GM23338 (cell line): ENCODE results near the gene LMBR1. TPM values are rescaled to one million over a fixed set of nuclear protein-coding genes. Genes with fewer than 3 reads are reported as not detected.

Experiments
- ATAC-seq: fragments of 200-7000 bp; cut with Tn5 transposase; 3 replicates; pipeline ENCODE4 v1.9.1; 2020
- DNase-seq: peaks from one replicate; pipeline ENCODE4 v3.0.0-alpha.2; 2015; ENCODE audit warnings: low spot score
- H2AFZ ChIP-seq: fragments of 200-600 bp; sonication (generic); 2 replicates; pipeline ENCODE4 v1.8.0; 2016; ENCODE audit warnings: antibody characterized with exemption, mild to moderate bottlenecking, moderate library complexity
- H3F3A ChIP-seq: fragments of 200-600 bp; sonication (generic); replicated peaks from 2 replicates; pipeline ENCODE4 v1.8.0; 2017; ENCODE audit warnings: antibody characterized with exemption, mixed run types, low read depth
- H3K27ac ChIP-seq: fragments of 200-600 bp; sonication (generic); 2 replicates; pipeline ENCODE4 v1.6.1; 2016; ENCODE audit warnings: low read depth
- H3K27me3 ChIP-seq: fragments of 200-600 bp; sonication (generic); 2 replicates; pipeline ENCODE4 v1.8.0; 2016; ENCODE audit warnings: mild to moderate bottlenecking, mixed run types, moderate library complexity; ENCODE audit not compliant: insufficient read depth
- H3K36me3 ChIP-seq: fragments of 200-600 bp; sonication (generic); 2 replicates; pipeline ENCODE4 v1.8.0; 2016; ENCODE audit warnings: mild to moderate bottlenecking; ENCODE audit not compliant: insufficient read depth
- H3K4me1 ChIP-seq: fragments of 200-600 bp; sonication (generic); 2 replicates; pipeline ENCODE4 v1.8.0; 2016; ENCODE audit warnings: mild to moderate bottlenecking, moderate library complexity; ENCODE audit not compliant: insufficient read depth
- H3K4me2 ChIP-seq: fragments of 200-600 bp; sonication (generic); 2 replicates; pipeline ENCODE4 v1.7.1; 2017; ENCODE audit warnings: mixed run types
- H3K4me3 ChIP-seq: fragments of 200-600 bp; sonication (generic); 2 replicates; pipeline ENCODE4 v1.6.1; 2016; ENCODE audit warnings: mixed run types
- H3K79me2 ChIP-seq: fragments of 200-600 bp; sonication (generic); replicated peaks from 2 replicates; pipeline ENCODE4 v1.8.0; 2017; ENCODE audit warnings: mild to moderate bottlenecking; ENCODE audit not compliant: insufficient read depth
- H3K9me2 ChIP-seq: fragments of 200-600 bp; sonication (generic); 2 replicates; pipeline ENCODE4 v1.8.0; 2017; ENCODE audit not compliant: insufficient read depth
- H4K20me1 ChIP-seq: fragments of 200-600 bp; sonication (generic); replicated peaks from 2 replicates; pipeline ENCODE4 v1.8.0; 2017; ENCODE audit warnings: mild to moderate bottlenecking; ENCODE audit not compliant: insufficient read depth
- H3K27ac Mint-ChIP-seq: 2 replicates; pipeline ENCODE4 v1.8.0; 2020; ENCODE audit warnings: inconsistent platforms, mild to moderate bottlenecking, moderate library complexity, mixed read lengths
- H3K27me3 Mint-ChIP-seq: 3 replicates; pipeline ENCODE4 v1.8.0; 2022; ENCODE audit warnings: low read depth, mild to moderate bottlenecking, moderate library complexity, mixed read lengths, inconsistent platforms; ENCODE audit not compliant: insufficient read depth, poor library complexity
- H3K36me3 Mint-ChIP-seq: 3 replicates; pipeline ENCODE4 v1.8.0; 2021; ENCODE audit warnings: low read depth, mild to moderate bottlenecking, inconsistent platforms, moderate library complexity, mixed read lengths
- H3K4me1 Mint-ChIP-seq: 3 replicates; pipeline ENCODE4 v1.8.0; 2020; ENCODE audit warnings: mild to moderate bottlenecking, inconsistent platforms, mixed read lengths
- H3K4me3 Mint-ChIP-seq: 3 replicates; pipeline ENCODE4 v1.8.0; 2021; ENCODE audit warnings: moderate library complexity, mild to moderate bottlenecking, inconsistent platforms, mixed read lengths
- H3K9me3 Mint-ChIP-seq: 3 replicates; pipeline ENCODE4 v1.8.0; 2020; ENCODE audit warnings: moderate library complexity, mild to moderate bottlenecking, inconsistent platforms, mixed read lengths
- CREB1 ChIP-seq: fragments of 250-450 bp; sonication (Bioruptor Pico); IDR thresholded peaks from 2 replicates; pipeline ENCODE4 v1.5.0; 2020; ENCODE audit warnings: low read depth, mild to moderate bottlenecking, moderate library complexity
- EZH2 ChIP-seq: fragments of 200-600 bp; sonication (generic); IDR thresholded peaks from one replicate; pipeline ENCODE4 v1.8.0; 2017; ENCODE audit warnings: antibody characterized with exemption, mild to moderate bottlenecking, low read depth; ENCODE audit not compliant: unreplicated experiment
- EZH2phosphoT487 ChIP-seq: fragments of 200-600 bp; sonication (generic); IDR thresholded peaks from one replicate; pipeline ENCODE4 v1.8.1; 2018; ENCODE audit warnings: antibody characterized with exemption; ENCODE audit not compliant: unreplicated experiment
- JUNB ChIP-seq: IDR thresholded peaks from one replicate; pipeline ENCODE4 v1.6.1; 2016; ENCODE audit warnings: antibody characterized with exemption; ENCODE audit not compliant: unreplicated experiment
- NANOG ChIP-seq: IDR thresholded peaks from 2 replicates; pipeline ENCODE4 v1.6.1; 2016; ENCODE audit warnings: antibody characterized with exemption, borderline replicate concordance
- POLR2AphosphoS5 ChIP-seq: IDR thresholded peaks from 2 replicates; pipeline ENCODE4 v1.6.1; 2016; ENCODE audit warnings: antibody characterized with exemption, low read depth
- STAT1 ChIP-seq: IDR thresholded peaks from one replicate; pipeline ENCODE4 v1.6.1; 2016; ENCODE audit warnings: antibody characterized with exemption; ENCODE audit not compliant: unreplicated experiment
- ZNF114 ChIP-seq: fragments of 250-450 bp; sonication (Bioruptor Pico); IDR thresholded peaks from 2 replicates; pipeline ENCODE4 v1.5.0; 2020; ENCODE audit warnings: mild to moderate bottlenecking, moderate library complexity
- ZNF331 ChIP-seq: fragments of 250-450 bp; sonication (Bioruptor Pico); IDR thresholded peaks from 2 replicates; pipeline ENCODE4 v1.5.0; 2020; ENCODE audit warnings: low read depth, mild to moderate bottlenecking, moderate library complexity
- ZNF462 ChIP-seq: fragments of 250-450 bp; sonication (Bioruptor Pico); IDR thresholded peaks from 2 replicates; pipeline ENCODE4 v1.5.0; 2020; ENCODE audit warnings: mild to moderate bottlenecking, moderate library complexity
- polyA plus RNA-seq: library from polyadenylated mRNA; unstranded; fragments of >200 nt; fragmentation: Nextera tagmentation; extraction: Ambion mirVana; gene quantifications from 2 replicates; pipeline ENCODE4 v1.2.1, GENCODE V29; 2016
- total RNA-seq: library from RNA; depleted of rRNA; stranded (reverse); fragments of >200 nt; shearing (Covaris generic); gene quantifications from 2 replicates; pipeline ENCODE4 v1.2.3, GENCODE V29; 2014
- TF ChIP-seq, protein P1 (sequence below): IDR thresholded peaks from 2 replicates; pipeline ENCODE4 v1.6.1; 2016; ENCODE audit warnings: antibody characterized with exemption
- TF ChIP-seq, protein P2 (sequence below), 2 experiments: fragments of 200-600 bp in 1 of 2; sonication (generic) in 1 of 2; conservative IDR thresholded peaks; 2 replicates each; pipeline versions ENCODE4 v1.5.1 to v1.6.1; 2016 to 2017; ENCODE audit warnings: antibody characterized with exemption in 2 of 2, low read depth in 2 of 2, mild to moderate bottlenecking in 2 of 2, moderate library complexity in 1 of 2
- TF ChIP-seq, protein P3 (sequence below): IDR thresholded peaks from one replicate; pipeline ENCODE4 v1.6.1; 2018; ENCODE audit warnings: antibody characterized with exemption; ENCODE audit not compliant: unreplicated experiment

LMBR1 gene
- total and polyA plus RNA-seq, 2 experiments from 2014 or later: 21.8 to 90.1 TPM

- H3K27ac ChIP-seq: no peak overlapping the region
- Mint-ChIP-seq H3K27ac (no peak overlapping the region), H3K36me3 (peaks cover 39% of the 10 kb centered on the region), H3K27me3 (no peaks in the 10 kb centered on the region), H3K4me1 (no peaks in the 10 kb centered on the region), H3K4me3 (no peak overlapping the region), H3K9me3 (no peaks in the 10 kb centered on the region; the same call in 2 of the 3 replicates)
- H3K79me2 ChIP-seq: no peaks in the 10 kb centered on the region
- H3F3A ChIP-seq: no peaks in the 10 kb centered on the region
- no peaks in the 10 kb centered on the region for H3K9me2 ChIP-seq
- H3K36me3 ChIP-seq: no peaks in the 10 kb centered on the region
- no peak overlapping the region for H3K4me3 ChIP-seq
- H4K20me1 ChIP-seq: 0 out of 2 replicates have a peak, but pooled peaks cover 2% of the 10 kb centered on the region
- no peak overlapping the region for H2AFZ ChIP-seq
- H3K4me1 ChIP-seq: no peaks in the 10 kb centered on the region
- ATAC-seq (no peak), DNase-seq (no peak)
- H3K27me3 ChIP-seq: no peaks in the 10 kb centered on the region
- TF ChIP-seq JUNB: no peak
- TF ChIP-seq NANOG: no peak
- TF ChIP-seq EZH2: no peak
- TF ChIP-seq ZNF331 (CRISPR knock-in tag): no peak
- TF ChIP-seq STAT1: no peak
- no peak for TF ChIP-seq ZNF114
- TF ChIP-seq POLR2AphosphoS5: no peak
- TF ChIP-seq, protein P1, sequence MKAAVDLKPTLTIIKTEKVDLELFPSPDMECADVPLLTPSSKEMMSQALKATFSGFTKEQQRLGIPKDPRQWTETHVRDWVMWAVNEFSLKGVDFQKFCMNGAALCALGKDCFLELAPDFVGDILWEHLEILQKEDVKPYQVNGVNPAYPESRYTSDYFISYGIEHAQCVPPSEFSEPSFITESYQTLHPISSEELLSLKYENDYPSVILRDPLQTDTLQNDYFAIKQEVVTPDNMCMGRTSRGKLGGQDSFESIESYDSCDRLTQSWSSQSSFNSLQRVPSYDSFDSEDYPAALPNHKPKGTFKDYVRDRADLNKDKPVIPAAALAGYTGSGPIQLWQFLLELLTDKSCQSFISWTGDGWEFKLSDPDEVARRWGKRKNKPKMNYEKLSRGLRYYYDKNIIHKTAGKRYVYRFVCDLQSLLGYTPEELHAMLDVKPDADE: no peak
- TF ChIP-seq CREB1 (CRISPR knock-in tag): no peak
- no peak for TF ChIP-seq EZH2phosphoT487
- TF ChIP-seq, protein P2, sequence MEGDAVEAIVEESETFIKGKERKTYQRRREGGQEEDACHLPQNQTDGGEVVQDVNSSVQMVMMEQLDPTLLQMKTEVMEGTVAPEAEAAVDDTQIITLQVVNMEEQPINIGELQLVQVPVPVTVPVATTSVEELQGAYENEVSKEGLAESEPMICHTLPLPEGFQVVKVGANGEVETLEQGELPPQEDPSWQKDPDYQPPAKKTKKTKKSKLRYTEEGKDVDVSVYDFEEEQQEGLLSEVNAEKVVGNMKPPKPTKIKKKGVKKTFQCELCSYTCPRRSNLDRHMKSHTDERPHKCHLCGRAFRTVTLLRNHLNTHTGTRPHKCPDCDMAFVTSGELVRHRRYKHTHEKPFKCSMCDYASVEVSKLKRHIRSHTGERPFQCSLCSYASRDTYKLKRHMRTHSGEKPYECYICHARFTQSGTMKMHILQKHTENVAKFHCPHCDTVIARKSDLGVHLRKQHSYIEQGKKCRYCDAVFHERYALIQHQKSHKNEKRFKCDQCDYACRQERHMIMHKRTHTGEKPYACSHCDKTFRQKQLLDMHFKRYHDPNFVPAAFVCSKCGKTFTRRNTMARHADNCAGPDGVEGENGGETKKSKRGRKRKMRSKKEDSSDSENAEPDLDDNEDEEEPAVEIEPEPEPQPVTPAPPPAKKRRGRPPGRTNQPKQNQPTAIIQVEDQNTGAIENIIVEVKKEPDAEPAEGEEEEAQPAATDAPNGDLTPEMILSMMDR (conservative IDR thresholded peaks at IDR 0.05; ENCODE audit: low read depth in 2 of 2): no peak
- TF ChIP-seq, protein P3, sequence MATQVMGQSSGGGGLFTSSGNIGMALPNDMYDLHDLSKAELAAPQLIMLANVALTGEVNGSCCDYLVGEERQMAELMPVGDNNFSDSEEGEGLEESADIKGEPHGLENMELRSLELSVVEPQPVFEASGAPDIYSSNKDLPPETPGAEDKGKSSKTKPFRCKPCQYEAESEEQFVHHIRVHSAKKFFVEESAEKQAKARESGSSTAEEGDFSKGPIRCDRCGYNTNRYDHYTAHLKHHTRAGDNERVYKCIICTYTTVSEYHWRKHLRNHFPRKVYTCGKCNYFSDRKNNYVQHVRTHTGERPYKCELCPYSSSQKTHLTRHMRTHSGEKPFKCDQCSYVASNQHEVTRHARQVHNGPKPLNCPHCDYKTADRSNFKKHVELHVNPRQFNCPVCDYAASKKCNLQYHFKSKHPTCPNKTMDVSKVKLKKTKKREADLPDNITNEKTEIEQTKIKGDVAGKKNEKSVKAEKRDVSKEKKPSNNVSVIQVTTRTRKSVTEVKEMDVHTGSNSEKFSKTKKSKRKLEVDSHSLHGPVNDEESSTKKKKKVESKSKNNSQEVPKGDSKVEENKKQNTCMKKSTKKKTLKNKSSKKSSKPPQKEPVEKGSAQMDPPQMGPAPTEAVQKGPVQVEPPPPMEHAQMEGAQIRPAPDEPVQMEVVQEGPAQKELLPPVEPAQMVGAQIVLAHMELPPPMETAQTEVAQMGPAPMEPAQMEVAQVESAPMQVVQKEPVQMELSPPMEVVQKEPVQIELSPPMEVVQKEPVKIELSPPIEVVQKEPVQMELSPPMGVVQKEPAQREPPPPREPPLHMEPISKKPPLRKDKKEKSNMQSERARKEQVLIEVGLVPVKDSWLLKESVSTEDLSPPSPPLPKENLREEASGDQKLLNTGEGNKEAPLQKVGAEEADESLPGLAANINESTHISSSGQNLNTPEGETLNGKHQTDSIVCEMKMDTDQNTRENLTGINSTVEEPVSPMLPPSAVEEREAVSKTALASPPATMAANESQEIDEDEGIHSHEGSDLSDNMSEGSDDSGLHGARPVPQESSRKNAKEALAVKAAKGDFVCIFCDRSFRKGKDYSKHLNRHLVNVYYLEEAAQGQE: no peak
- no peak for TF ChIP-seq ZNF462 (CRISPR knock-in tag)
- no peak overlapping the region for H3K4me2 ChIP-seq
Observed at GRCh38 chr7:156732091-156732625, 160.8 kb downstream of the LMBR1 start.
